Measurements from ENCODE around the gene PCOLCE2. TPM values are rescaled to one million over a fixed set of nuclear protein-coding genes. Genes with fewer than 3 reads are reported as not detected.

PCOLCE2 gene
- total RNA-seq, 1 donor from 2014 or later: 5.4 TPM

GRCh38 chr3:142926368-142926944 is 37.6 kb upstream of the PCOLCE2 start:
- Mint-ChIP-seq H3K27ac (ENCODE audit: unreplicated experiment) (no peak overlapping the region), H3K4me3 (ENCODE audit: unreplicated experiment) (no peak overlapping the region), H3K9me3 (ENCODE audit: unreplicated experiment) (peaks cover 6% of the 10 kb centered on the region), H3K27me3 (ENCODE audit: low read depth, unreplicated experiment) (peaks cover 9% of the 10 kb centered on the region), H3K4me1 (ENCODE audit: low read depth, unreplicated experiment) (no peaks in the 10 kb centered on the region), H3K36me3 (ENCODE audit: low read depth, unreplicated experiment) (no peaks in the 10 kb centered on the region)
- no peak for TF ChIP-seq CTCF (IDR thresholded peaks at IDR 0.05; ENCODE audit: insufficient read depth, low read depth, low read length)
- no peak for TF ChIP-seq EZH2 (IDR thresholded peaks at IDR 0.05; ENCODE audit: insufficient read depth, low read length)
- FAIRE-seq (no peak), DNase-seq (ENCODE audit: low read depth) (no peak)
- H3K4me3 ChIP-seq (ENCODE audit: insufficient read depth, low read depth, low read length): no peak overlapping the region
- no peaks in the 10 kb centered on the region for H3K36me3 ChIP-seq (ENCODE audit: insufficient read depth, low read length)
- H3K27me3 ChIP-seq (ENCODE audit: insufficient read depth, low read length): no peaks in the 10 kb centered on the region
- no peak overlapping the region for H2AFZ ChIP-seq (ENCODE audit: low read depth, low read length)
- H3K4me1 ChIP-seq (ENCODE audit: insufficient read depth, low read length): no peaks in the 10 kb centered on the region
- no peak overlapping the region for H3K9ac ChIP-seq (ENCODE audit: low read length)
- H3K4me2 ChIP-seq (ENCODE audit: low read length): no peak overlapping the region
- H3K27ac ChIP-seq (ENCODE audit: low read depth, low read length): no peak overlapping the region
- no peaks in the 10 kb centered on the region for H4K20me1 ChIP-seq (ENCODE audit: insufficient read depth, low read length)
- no peaks in the 10 kb centered on the region for H3K9me3 ChIP-seq (ENCODE audit: insufficient read depth, low read depth, low read length)
- H3K79me2 ChIP-seq (ENCODE audit: insufficient read depth, low read length): no peaks in the 10 kb centered on the region

- no peak for TF ChIP-seq CTCF (IDR thresholded peaks at IDR 0.05; ENCODE audit: insufficient read depth, low read depth, low read length)
- FAIRE-seq (no peak), DNase-seq (ENCODE audit: low read depth) (peak; percentile 36)
- Mint-ChIP-seq H3K9me3 (ENCODE audit: unreplicated experiment) (peaks cover 6% of the 10 kb centered on the region), H3K4me1 (ENCODE audit: low read depth, unreplicated experiment) (no peaks in the 10 kb centered on the region), H3K27me3 (ENCODE audit: low read depth, unreplicated experiment) (peaks cover 9% of the 10 kb centered on the region), H3K4me3 (ENCODE audit: unreplicated experiment) (no peak overlapping the region), H3K36me3 (ENCODE audit: low read depth, unreplicated experiment) (no peaks in the 10 kb centered on the region), H3K27ac (ENCODE audit: unreplicated experiment) (peak overlapping the region; percentile 38)
- no peaks in the 10 kb centered on the region for H3K4me1 ChIP-seq (ENCODE audit: insufficient read depth, low read length)
- no peaks in the 10 kb centered on the region for H3K79me2 ChIP-seq (ENCODE audit: insufficient read depth, low read length)
- no peaks in the 10 kb centered on the region for H4K20me1 ChIP-seq (ENCODE audit: insufficient read depth, low read length)
- H3K27ac ChIP-seq (ENCODE audit: low read depth, low read length): no peak overlapping the region
- H3K9ac ChIP-seq (ENCODE audit: low read length): no peak overlapping the region
- H3K4me3 ChIP-seq (ENCODE audit: insufficient read depth, low read depth, low read length): no peak overlapping the region
- no peak overlapping the region for H3K4me2 ChIP-seq (ENCODE audit: low read length)
- no peak overlapping the region for H2AFZ ChIP-seq (ENCODE audit: low read depth, low read length)
- H3K36me3 ChIP-seq (ENCODE audit: insufficient read depth, low read length): no peaks in the 10 kb centered on the region
- H3K27me3 ChIP-seq (ENCODE audit: insufficient read depth, low read length): no peaks in the 10 kb centered on the region
- H3K9me3 ChIP-seq (ENCODE audit: insufficient read depth, low read depth, low read length): no peaks in the 10 kb centered on the region
These were observed 36.3 kb upstream of the PCOLCE2 start for GRCh38 chr3:142925140-142925539.

- Mint-ChIP-seq H3K4me3 (ENCODE audit: unreplicated experiment) (no peak overlapping the region), H3K9me3 (ENCODE audit: unreplicated experiment) (peaks cover 6% of the 10 kb centered on the region), H3K27ac (ENCODE audit: unreplicated experiment) (no peak overlapping the region), H3K27me3 (ENCODE audit: low read depth, unreplicated experiment) (peaks cover 9% of the 10 kb centered on the region), H3K4me1 (ENCODE audit: low read depth, unreplicated experiment) (no peaks in the 10 kb centered on the region), H3K36me3 (ENCODE audit: low read depth, unreplicated experiment) (no peaks in the 10 kb centered on the region)
- Histone ChIP-seq H3K4me2 (ENCODE audit: low read length) (no peak overlapping the region), H3K9ac (ENCODE audit: low read length) (no peak overlapping the region), H2AFZ (ENCODE audit: low read depth, low read length) (no peak overlapping the region), H3K9me3 (ENCODE audit: insufficient read depth, low read depth, low read length) (no peaks in the 10 kb centered on the region), H3K27ac (ENCODE audit: low read depth, low read length) (no peak overlapping the region), H3K79me2 (ENCODE audit: insufficient read depth, low read length) (no peaks in the 10 kb centered on the region), H4K20me1 (ENCODE audit: insufficient read depth, low read length) (no peaks in the 10 kb centered on the region), H3K36me3 (ENCODE audit: insufficient read depth, low read length) (no peaks in the 10 kb centered on the region), H3K4me3 (ENCODE audit: insufficient read depth, low read depth, low read length) (no peak overlapping the region), H3K27me3 (ENCODE audit: insufficient read depth, low read length) (no peaks in the 10 kb centered on the region), H3K4me1 (ENCODE audit: insufficient read depth, low read length) (no peaks in the 10 kb centered on the region)
- DNase-seq (ENCODE audit: low read depth) (no peak), FAIRE-seq (no peak)
- TF ChIP-seq CTCF (IDR thresholded peaks at IDR 0.05; ENCODE audit: insufficient read depth, low read depth, low read length) (no peak), EZH2 (IDR thresholded peaks at IDR 0.05; ENCODE audit: insufficient read depth, low read length) (no peak)
These were observed 34.8 kb upstream of the PCOLCE2 start for GRCh38 chr3:142923694-142924093.

All from astrocyte (in vitro differentiated cells and primary cell).